SIG-M5 treated with dmso at 0.1 percent for 504 hours (cell line): ENCODE measurements around the gene MYO1B.

Experiments
- DNase-seq: peaks from one replicate; lab custom pipeline; 2025; ENCODE audit not compliant: unreplicated experiment; lab: John Stamatoyannopoulos, UW

MYO1B gene

GRCh38 chr2:191396794-191397193 is 151.6 kb downstream of the MYO1B start:
- DNase-seq = no peak

DNA sequence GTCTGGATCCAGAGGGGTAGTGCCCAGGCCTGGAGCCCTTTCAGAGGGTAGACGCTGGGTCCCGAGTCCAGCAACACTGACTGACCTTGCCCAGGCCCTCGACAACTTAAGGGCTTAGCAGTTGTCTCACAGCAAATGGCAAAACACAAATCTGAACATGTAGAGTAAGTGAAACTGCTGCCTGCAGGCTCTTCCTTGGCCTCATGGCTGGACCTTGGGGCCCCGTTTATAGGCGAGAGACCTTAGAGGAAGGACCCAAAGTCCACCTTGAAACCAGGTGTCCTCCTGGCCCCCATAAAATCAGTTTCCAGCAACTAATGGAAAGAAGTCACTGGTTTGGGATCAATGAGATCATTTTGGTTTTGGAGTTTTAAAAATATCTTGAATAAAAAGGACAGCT is 154.4 kb downstream of the MYO1B start:
- DNase-seq = no peak

DNA sequence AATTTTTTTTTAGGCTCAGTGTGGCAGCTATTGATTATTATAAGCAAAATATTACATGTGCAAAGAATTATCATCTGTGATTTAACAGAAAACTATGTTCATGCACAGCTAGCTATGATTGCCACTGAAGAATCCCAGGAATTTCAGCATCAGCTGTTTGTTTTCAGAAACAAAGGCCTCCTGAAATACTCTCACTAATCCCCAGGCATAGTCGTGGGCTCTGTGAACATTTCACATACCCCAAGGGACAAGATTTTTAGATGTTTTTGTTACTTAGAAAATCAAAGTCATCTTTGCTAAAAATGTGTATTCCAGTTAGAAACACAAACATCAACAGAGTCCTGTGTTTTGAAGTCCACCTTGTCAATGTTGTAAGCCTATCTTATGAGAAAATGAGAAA is 156.1 kb downstream of the MYO1B start:
- no peak for DNase-seq

DNA sequence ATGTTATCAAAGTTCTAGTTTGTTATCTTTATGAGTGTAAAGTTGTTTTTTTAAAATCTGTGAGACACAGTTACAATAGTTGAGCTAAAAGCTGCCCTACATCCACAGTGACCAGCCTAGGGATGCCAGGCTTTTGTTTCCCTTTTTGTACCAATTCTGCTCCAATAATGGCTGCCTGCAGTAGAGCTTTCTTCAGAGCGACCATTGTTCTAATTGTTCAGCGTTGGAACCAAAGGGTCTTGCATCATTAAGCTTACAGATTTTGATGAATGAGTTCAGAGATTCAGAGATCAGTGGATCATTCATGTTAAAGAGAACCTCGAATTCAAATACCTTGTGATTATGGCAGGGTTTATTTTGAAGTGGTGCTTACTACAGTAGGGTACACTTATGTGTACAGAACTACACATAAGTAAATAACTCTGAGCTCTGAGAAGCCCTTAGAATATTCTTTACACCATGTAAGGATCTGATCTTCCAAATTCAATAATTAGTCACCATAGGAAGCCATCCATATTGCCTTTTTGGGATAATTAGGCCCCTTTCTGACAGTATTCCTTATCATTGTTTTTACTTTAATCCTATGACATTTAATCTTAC is 157.9 kb downstream of the MYO1B start:
- DNase-seq = no peak

GRCh38 chr2:191404568-191404991 is 159.4 kb downstream of the MYO1B start:
- no peak for DNase-seq

- no peak for DNase-seq
These were observed 160.3 kb downstream of the MYO1B start for GRCh38 chr2:191405546-191405945.

GRCh38 chr2:191410646-191411436 is 165.6 kb downstream of the MYO1B start:
- no peak for DNase-seq

DNA sequence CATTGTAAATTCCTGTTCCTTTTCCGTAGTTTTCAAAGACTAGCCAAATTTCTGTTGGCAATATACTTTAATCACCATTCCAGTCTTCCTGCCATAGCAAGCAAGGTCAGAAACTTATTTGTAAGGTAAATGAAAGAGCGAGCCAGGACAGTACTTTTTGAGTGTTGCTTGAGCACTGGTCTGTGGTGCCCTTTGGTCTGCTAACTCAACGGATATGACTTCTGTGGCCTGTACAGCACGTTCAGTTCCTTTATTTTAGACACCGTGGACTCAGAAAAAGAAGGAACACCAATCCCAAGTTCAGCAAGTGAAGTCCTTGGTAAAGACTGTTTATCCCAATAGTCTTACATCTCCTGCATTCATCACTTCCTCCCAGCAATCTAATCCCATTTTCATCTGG is 166.3 kb downstream of the MYO1B start:
- DNase-seq = no peak

DNA sequence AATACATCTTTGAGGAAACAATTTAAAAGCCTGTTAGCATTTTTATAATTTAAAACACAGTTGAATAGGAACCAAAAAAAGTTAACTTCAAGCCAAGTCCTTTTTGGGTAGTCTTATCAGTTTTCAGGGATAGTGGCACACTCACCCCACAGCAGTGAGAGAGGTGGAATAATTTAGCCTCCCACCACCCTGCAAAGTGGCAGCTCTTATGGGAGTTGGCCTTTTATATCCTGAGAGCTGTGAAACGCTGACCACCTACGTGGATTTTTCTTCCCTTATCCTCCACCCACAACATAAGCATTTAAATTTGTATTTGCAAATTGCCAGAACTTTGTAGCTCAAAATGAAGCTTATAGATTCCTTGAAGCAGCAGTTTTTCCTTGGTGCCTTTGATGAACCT is 167.1 kb downstream of the MYO1B start:
- DNase-seq = no peak

DNA sequence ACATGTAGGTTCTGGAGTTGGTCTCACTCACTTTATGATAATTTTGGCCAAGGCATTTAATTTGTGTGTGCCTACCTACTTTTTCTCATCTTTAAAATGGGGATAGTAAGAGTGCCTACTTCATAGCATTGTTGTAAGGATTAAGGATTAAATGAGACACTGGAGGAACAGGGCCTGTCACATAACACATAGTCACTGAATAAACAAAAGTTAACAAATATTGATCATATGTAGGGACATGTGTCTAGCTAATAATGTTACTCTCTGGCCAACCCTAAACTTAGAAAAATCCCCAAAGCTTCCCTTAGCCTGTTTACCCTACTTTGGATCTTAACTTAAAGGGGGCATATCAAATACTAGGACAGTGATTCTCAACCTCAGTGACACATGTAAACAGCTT is 169.9 kb downstream of the MYO1B start:
- no peak for DNase-seq

GRCh38 chr2:191415858-191416257 is 170.7 kb downstream of the MYO1B start:
- no peak for DNase-seq

- no peak for DNase-seq
These were observed 172.5 kb downstream of the MYO1B start for GRCh38 chr2:191417746-191418145.

- DNase-seq = no peak
These were observed 176.7 kb downstream of the MYO1B start for GRCh38 chr2:191421950-191422349.

GRCh38 chr2:191427031-191427430 is 181.8 kb downstream of the MYO1B start:
- DNase-seq = no peak

DNA sequence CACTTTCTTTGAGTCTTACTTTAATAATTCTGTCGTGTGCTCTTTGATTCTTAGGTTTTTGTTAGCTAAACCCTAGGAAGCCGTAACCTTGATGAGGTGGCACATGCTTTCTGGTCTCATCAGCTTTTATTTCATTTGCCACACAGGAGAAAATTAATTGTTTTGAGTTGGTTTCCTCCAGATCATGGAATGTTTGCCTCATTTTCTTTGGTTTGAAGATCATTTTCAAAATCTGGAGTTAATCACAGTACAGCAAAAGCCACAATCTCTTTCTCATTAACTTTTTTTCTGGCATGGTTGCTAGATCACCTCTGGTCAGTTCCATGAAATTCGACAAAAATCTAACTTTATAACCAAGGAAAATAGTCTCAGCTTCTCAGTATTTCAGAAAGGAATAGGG is 182.9 kb downstream of the MYO1B start:
- DNase-seq = no peak

- no peak for DNase-seq
These were observed 185.3 kb downstream of the MYO1B start for GRCh38 chr2:191430476-191430875.

- no peak for DNase-seq
These were observed 186.9 kb downstream of the MYO1B start for GRCh38 chr2:191432121-191432520.

DNA sequence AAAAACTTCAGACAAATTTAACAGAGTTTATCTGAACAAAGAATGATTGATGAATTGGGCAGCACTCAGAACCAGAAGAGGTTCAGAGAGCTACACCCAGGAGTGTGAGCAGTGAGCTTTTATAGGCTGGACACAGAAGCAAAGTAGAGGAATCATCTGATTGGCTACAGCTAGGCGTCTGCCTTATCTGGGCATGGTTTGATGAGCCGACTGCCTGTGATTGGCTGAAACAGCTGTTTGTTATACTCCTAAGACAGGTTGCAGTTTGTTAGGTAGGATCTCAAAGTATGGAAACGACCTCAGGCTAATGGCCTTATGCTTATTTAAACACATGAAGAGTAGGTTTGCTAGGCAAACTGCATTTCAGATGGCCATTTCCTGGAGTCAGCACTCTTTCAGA is 188.9 kb downstream of the MYO1B start:
- DNase-seq = no peak

GRCh38 chr2:191435141-191435540 is 189.9 kb downstream of the MYO1B start:
- DNase-seq = no peak

GRCh38 chr2:191436368-191437055 is 191.3 kb downstream of the MYO1B start:
- DNase-seq = peak; percentile 87

- no peak for DNase-seq
These were observed 194.3 kb downstream of the MYO1B start for GRCh38 chr2:191439481-191439880.
